GM21619 (cell line): ENCODE measurements around the gene MIXL1.
"Not testable (repeated sequence)": the region's sequence is repeated elsewhere in the genome, so short reads cannot be mapped to it uniquely, and the experiment has no call there.

Source experiments
- ATAC-seq: cut with Tn5 transposase; IDR thresholded peaks from one replicate; pipeline ENCODE4 v1.9.1; 2021; ENCODE audit not compliant: unreplicated experiment

MIXL1 gene

DNA sequence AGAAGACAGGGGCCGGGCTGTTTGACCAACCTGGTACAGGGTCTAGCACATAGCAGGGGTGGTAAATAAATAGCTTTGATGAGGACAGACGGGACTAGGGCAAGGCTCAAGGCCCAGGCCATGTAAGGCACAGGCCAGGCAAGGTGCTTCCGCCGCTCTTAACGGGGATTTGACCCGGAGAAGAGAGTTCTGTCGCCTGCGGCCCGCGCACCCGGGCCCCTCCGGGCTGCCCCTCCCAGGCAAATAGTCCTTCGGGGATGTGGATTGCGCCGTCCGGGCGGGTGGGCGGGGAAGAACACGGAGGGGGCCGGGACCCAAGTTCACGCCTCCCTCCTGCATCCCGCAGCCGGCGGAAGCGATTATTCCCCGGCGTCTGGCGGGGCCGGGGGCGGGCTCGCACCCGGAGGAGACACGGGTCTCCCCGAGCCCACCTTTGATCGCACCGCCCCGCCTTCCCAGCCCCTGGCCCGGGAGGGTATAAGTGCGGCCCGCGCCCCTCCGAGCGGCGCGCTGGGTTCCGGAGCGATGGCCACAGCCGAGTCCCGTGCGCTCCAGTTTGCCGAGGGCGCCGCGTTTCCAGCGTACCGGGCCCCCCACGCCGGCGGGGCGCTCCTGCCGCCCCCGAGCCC is at the start of gene MIXL1:
MIXL1 (plus strand) TSS at position 508 of the 629 bp plus-strand sequence; CDS start at position 526, 18 bp downstream.
- peak; percentile 35 for ATAC-seq

DNA sequence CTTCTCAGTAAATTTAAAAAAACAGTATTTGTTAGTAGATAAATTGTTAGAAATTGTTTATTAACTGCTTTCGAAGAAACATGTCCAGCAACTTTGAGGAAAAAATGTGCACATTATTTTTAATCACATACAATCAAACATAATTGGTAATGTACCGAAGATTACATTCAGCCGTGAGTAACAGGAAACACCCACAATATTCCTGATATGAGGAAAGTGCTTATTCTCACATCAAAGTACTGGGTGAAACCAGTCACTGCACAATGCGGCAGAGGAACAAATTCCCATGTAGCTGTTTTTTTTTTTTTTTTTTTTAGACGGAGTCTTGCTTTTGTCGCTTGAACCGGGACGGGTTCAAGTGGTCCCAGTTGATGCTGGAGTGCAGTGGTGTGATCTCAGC is 46.6 kb upstream of the MIXL1 start:
- no peak for ATAC-seq

DNA sequence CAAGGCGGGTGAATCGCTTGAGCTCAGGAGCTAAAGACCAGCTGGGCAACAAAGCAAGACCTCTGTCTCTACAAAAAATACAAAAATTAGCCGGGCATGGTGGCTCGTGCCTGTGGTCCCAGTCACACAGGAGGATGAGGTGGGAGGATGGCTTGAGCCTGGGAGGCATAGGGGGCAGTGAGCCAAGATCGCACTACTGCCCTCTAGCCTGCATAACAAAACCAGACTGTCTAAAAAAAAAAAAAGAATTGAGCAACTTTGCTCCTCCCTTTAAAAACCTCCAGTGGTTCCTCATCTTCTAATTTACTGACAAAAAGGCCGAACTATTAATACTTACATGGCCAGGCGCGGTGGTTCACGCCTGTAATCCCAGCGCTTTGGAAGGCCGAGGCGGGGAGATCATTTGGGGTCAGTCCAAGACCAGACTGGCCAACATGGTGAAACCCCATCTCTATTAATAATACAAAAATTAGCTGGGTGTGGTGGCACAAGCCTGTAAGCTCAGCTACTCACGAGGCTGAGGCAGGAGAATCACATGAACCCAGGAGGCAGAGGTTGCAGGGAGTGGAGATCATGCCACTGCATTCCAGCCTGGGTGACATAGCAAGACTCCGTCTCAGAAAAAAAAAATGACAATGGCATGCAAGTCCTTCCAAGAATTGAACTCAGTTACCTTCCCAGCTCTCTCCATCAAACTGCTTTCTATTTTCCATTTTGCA is 41.3 kb upstream of the MIXL1 start:
- ATAC-seq: no peak

DNA sequence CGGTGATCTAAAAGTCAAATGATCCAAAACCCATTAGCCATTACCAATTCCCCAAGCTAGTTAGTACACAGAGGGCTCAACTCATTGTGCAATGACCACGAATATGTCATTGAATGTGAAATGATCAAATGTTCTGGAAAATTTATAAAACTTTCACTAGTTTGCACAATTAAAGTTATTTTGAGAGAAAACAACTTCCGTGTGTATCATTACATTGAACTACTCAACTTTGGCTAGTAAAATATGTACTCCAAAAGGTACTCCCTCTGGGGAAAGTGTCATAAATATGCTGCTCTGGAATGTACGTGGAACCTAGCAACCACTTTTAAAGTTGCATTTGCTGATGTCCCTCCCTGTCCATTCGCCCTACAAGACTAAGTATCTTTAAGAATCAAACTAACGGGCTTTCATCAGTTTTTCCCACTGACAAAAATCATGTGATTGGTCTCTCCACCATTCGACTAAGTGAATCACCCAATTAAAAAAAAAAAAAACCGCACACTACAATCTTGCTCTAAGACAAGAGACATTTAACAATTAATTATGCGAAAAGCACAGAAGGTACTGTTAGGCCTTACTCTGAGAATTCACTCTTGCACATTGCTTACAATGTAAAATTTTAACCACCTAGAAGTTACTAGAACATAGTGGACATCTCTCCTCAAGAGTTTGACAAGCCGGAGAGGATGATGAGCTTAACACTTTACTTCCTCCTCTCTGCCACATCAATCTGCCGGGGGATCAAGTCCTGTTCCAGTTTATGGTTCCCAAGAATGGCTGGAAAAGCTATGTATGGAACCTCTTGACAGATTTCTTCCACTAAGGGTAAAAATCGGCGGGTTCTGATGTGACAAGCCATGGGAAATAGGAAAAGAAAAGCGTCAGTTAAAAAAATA is 38.1 kb upstream of the MIXL1 start:
- ATAC-seq: no peak

DNA sequence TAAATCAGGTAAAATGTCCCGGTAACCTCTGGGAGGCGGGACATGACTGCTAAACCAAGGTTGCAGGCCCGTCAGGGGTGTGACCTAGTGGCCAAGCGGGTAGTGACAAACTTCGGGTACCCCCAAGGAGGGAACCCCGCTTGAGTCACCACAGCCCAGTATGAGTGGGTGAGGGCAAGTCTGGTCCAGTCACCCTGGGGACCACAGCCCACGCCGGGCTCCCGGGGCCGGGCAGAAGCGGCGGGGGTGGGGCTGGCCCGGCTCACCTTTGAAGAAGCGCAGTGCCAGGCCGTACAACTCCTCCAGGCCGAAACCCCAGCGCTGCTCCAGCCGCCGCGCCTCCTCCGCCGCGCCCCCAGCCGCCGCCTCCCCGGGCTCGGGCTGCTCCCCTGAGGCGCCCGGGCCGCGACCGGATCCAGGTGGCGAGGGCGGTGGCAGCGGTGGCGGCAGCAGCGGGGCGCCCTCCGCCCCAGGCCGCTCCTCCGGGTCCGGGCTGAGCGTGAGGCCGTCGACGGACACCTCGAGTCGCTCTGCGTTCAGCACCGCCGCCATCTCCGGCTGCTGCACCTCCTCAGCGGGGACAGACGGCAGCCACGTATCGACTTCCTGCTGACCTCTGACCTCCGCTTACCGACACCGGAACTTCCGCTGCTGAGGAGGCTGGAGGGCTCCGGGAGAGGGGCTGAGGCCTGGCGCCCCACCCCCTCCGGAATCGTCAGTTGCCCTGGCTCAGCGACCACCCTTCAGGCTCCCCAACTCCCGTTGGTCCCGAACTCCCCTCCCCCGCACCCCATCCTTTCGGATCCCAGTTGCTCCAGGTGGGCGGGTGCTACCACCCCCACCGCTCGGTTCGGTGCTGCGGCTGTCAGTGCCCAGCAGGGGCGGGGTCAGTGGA is 37.1 kb upstream of the MIXL1 start, which contains the start of gene ACBD3:
ACBD3 (minus strand) TSS at position 618 of the 895 bp plus-strand sequence; CDS start at position 552, 66 bp downstream.
- ATAC-seq: peak; percentile 96

DNA sequence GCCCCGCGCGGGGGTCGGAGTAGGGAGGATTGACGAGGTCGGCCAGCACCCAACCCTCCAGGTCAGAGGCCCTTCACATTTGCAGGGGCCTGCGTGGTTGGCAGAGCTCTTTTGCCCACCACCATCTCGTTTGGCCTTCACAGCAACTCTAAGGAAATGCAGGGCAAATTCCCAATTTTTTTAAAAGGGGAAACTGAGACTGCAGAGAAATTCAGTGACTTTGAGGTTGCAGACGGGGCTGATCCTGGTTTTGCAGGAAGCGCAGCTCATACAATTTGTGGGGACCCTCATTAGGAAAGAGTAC is 36.5 kb upstream of the MIXL1 start:
- no peak for ATAC-seq

DNA sequence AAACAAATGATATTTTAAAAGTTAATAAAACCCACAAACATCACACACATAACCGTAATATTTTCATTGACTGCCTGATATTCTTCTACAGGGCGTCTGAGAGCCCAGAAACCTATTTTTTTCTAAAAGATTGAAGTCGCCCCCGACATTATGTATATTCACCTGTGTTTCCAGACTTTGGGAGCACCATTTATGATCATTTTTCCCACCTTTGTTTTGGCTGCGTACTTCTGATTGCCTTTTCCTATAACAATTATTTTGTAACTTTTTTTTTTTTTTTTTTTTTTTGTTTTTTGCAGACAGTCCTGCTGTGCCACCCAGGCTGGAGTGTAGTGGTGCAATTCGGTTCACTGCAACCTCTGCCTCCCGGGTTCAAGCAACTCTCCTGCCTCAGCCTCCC is 36.1 kb upstream of the MIXL1 start:
- ATAC-seq: no peak

DNA sequence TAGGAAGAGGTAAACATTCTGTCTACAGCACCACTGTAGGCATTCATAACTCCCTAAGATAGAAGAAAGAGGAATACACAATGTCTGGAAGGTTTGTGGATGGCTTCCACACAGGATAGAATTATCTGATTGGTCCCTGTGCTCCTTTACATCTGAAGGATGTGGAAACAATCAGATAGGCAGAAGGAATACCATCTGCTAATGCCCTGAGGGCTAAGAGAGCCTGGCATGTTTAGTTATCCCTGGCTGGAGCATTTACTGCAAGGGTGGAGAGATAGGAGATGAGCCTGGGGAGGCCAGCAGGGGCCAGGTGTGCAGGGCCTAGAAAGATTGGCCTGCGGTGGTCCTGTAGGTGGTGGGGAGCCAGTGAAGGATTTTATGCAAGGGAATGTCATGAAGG is 28.3 kb upstream of the MIXL1 start:
- ATAC-seq: no peak

DNA sequence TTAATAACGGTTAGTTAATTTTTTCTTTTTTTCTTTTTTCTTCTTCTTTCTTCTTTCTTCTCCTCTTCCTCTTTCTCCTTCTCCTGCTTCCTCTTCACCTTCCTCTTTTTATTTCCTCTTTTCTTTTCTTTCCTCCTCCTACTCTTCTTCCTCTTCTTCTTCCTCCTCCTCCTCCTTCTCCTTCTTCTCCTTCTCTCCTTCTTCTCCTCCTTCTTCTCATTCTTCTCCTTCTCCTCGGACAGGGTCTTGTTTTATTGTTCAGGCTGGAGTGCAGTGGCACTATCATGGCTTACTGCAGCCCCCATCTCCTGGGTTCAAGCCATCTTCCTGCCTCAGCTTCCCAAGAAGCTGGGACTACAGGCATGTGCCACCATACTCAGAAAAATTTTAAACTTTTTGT is 23.5 kb upstream of the MIXL1 start:
- ATAC-seq: no peak

DNA sequence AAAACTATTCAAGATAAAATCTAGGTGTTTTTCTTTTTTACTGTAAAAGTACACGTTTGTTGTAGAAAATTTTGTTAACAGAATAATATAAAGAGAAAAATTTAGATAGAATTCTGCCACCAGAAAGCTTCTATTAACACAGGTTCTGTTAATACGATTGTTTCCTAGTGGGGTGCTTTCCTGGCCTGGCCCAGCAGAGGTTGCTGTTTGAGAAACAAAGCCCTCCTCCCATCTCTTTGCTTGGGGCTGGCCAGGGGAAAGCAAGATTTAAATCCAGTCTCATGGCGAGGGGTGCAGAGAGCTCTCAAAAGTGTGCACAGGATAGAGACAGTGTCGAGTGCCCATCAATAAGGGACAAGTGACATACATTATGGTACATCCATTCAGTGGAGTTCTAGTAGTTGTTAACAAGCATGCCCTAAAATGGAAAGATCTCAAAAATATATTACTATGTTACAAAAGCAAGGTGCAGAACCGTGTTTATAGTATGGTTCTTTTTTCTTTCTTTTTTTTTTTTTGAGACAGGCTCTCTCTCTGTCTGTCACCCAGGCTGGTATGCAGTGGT is 22.4 kb upstream of the MIXL1 start:
- ATAC-seq: peak; percentile 69

DNA sequence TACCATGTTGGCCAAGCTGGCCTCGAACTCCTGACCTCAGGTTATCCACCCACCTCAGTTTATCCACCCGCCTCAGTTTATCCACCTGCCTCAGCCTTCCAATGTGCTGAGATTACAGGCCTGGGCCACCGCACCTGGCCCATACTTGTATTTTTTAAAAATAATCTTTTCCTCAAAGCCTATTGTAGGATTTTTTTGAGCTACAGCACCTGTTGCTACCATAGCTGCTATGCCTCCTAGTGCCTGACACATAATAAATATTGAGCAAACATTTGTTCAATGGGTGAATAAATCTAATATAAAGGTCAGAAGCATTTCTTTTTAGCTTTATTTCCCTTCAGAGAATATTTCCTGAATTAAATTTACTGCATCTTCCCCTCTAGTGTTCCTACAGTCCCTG is 21.2 kb upstream of the MIXL1 start:
- ATAC-seq: no peak

DNA sequence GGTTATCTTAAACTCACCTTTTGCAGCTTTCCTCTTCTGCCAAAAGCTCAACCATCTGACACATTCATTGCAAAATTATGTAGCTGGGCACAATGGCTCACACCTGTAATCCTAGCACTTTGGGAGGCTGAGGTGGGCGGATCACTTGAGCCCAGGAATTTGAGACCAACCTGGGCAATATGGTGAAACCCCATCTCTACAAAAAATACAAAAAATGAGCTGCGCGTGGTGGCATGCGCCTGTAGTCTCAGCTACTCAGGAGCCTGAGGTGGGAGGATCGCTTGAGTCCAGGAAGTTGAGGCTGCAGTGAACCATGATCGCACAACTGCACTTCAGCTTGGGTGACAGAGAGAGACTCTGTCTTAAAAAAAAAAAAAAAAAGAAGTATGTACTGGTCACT is 20.8 kb upstream of the MIXL1 start:
- ATAC-seq: not testable (repeated sequence)

DNA sequence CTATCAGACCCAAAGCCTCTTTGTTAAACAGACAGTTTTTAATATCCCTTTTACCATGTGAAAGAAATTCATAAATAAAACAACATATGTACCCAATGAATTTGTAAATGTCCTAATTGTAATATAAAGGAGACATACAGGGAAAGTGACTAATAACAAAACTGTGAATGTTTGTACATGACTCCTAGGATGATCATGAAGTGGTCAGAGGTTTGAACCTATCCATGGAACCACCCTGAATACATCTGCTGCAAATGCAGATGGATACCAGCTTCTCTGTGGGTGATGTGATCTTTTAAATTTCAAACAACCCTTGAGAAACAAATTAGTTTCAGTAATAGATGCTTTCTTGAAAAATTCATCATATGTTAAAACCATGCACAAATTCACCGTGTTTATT is 20.2 kb upstream of the MIXL1 start:
- ATAC-seq: no peak

DNA sequence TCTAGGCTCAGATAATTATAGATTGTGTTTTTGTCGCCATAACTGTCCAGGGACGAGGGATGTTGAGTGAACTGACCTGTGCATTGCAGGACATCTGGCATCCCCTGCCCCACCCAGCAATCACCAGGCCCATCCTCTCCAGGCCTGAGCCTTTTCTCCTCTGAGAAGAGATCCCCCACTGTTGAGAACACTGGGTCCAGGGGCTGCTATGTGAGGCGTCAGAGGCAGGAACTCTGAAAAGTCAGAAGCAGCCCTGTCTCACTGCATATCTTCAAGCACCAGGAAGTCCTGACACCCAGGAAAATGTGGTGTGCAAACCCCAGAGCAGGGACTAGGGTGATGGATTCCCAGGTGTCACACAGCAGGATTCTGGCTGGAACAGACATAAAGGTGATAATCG is 19.8 kb upstream of the MIXL1 start:
- ATAC-seq: no peak

DNA sequence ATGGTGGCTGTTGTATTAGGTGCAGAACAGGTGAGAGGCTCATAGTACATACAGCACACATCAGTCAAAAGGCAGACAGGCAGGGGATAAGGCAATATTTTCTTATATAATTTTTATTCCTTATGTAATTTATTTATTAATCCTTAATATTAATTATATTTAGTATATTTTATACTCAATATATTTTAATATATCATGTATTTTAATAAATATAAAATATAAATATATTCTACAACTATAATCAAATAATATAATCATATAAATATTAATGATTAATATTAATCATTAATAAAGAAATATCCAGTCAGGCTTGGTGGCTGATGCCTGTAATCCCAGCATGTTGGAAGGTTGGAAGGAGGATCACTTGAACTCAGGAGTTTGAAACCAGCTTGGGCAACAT is 19.3 kb upstream of the MIXL1 start:
- no peak for ATAC-seq

DNA sequence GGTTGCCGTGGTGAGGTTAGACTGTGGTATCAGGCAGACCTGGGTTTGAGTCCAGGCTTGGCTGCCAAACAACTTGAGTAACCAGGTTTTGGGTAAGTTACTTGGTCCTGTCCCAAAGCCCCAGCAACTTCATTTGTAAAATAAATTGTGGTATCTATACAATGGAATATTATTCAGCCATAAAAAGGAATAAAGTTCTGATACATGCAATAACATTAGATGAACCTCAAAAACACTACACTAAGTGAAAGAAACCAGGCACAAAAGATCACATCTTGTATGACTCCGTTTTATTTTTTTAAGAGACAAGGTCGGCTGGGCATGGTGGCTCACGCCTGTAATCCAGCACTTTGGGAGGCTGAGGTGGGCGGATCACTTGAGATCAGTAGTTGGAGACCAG is 16.4 kb upstream of the MIXL1 start:
- ATAC-seq: no peak

DNA sequence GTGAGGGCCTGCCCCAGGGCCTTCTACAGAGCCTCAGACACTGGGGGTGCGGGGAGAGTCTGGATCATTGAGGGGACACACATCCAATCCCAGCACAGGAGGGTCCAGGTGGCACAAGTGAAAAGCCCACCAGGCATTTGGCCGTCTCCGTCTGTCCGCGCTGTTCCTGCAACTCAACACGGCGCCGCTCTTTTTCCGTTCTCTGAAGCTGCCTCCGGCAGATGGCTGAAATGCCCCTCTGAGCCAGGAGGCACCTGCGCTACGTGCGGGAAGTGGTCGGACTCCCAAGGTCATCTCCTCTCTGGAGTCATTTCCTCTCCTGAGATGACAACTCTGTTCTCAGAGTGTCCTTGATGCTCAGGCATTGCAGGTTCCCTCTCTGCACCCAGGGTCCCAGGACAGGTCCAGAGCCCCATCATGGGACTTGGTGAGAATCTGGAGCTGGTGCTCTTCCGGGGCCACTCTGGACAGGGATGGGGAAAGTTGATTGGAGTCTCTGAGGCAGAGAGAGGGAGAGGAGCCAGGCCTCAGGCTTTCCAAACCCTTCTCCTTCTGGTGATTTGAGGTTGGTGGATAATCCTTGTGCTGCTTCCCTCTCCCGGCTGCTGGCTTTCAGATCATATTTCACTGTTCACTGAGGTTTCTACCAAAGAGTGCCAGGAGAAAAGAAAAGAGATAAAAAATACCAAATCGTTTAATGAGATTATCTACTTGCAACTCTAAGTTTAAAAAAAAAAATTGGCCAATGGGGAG is 14.0 kb upstream of the MIXL1 start:
- ATAC-seq: no peak

DNA sequence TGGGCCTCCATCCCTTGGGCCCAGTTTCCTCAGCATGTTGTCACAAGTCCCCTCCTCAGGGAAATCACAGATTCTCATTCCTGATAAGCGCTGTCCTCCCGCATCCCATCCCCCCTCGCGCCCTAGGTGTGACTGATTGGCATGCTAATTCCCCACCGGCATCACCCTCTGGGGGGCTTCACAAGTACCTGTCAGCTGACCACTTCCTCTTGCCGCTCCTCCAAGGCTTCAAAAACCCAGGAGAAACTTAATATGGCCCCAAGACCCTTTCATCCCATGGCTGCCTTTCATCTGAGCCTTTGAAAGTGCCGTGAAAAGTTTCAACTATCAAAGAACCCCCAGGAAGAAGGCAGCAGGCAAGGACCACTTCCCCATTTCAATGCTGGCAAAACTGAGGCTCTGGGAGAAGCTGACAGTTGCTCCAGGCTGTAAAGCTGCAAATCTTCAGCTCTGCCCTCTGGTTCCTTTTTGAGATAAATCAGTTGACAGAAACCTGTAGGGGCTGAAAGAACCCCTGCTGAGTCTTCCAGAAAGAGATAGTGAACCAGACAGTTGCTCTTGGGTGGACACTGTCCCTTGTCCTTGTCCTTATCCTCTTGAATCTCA is 12.8 kb upstream of the MIXL1 start:
- no peak for ATAC-seq

DNA sequence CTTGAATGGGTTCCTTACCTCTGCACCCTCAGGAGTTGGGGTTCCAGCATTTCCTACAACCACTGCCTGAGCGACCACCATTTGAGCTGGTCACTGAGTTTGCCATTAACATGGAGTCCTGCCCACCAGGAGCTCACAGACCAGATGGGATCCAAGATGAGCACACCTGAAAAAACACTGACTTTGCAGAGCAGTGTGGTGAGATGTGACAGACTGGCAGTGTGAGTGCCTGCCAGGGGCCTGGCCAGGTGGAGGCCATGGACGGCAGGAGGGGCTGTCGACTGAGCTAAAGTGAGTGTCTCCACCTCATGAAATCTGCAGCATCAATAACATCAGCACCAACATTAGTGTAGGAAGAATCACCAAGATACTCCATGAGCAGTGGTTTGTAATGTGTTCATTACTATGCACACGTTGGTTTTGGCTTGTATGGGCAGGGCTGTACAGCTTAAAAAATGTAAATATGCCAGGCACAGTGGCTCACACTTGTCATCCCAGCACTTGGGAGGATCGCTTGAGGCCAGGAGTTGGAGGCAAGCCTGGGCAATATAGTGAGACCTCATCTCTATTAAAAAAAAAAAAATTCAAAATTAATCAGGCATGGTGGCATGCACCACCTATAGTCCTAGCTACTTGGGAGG is 12.2 kb upstream of the MIXL1 start:
- no peak for ATAC-seq
